GM13976 (cell line): ENCODE data around the gene TUFT1.
A peak's percentile ranks its signal among the peaks of the same experiment; 100 is the strongest.
"Not testable (repeated sequence)": the region's sequence is repeated elsewhere in the genome, so short reads cannot be mapped to it uniquely, and the experiment has no call there.

Source experiments
- DNase-seq: peaks from one replicate; pipeline ENCODE4 v3.0.0; 2012; ENCODE audit warnings: low spot score
- in situ Hi-C: fragments of 300-500 bp; cut with MboI; formaldehyde crosslinking; loops from one replicate; pipeline ENCODE4 v1.12.0; 2022; ENCODE audit warnings: low sequenced_read_pairs, mixed read lengths, inconsistent platforms; ENCODE audit not compliant: unreplicated experiment
- TF ChIP-seq, protein P1 (sequence below): IDR thresholded peaks from 2 replicates; pipeline ENCODE4 v1.5.1; 2012; ENCODE audit warnings: borderline replicate concordance, mild to moderate bottlenecking; ENCODE audit not compliant: insufficient read depth; ENCODE audit errors: extremely low read depth, missing control alignments, control extremely low read depth

The TUFT1 gene

DNA sequence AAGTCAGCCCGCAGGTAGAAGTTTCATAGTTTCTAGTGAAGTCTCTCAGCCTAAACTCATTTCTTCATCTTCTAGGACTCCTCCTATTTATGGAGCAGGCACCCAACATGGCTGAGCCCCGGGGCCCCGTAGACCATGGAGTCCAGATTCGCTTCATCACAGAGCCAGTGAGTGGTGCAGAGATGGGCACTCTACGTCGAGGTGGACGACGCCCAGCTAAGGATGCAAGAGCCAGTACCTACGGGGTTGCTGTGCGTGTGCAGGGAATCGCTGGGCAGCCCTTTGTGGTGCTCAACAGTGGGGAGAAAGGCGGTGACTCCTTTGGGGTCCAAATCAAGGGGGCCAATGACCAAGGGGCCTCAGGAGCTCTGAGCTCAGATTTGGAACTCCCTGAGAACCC lies 21.7 kb upstream of the TUFT1 start:
- TF ChIP-seq, protein P1, sequence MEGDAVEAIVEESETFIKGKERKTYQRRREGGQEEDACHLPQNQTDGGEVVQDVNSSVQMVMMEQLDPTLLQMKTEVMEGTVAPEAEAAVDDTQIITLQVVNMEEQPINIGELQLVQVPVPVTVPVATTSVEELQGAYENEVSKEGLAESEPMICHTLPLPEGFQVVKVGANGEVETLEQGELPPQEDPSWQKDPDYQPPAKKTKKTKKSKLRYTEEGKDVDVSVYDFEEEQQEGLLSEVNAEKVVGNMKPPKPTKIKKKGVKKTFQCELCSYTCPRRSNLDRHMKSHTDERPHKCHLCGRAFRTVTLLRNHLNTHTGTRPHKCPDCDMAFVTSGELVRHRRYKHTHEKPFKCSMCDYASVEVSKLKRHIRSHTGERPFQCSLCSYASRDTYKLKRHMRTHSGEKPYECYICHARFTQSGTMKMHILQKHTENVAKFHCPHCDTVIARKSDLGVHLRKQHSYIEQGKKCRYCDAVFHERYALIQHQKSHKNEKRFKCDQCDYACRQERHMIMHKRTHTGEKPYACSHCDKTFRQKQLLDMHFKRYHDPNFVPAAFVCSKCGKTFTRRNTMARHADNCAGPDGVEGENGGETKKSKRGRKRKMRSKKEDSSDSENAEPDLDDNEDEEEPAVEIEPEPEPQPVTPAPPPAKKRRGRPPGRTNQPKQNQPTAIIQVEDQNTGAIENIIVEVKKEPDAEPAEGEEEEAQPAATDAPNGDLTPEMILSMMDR: no peak

DNA sequence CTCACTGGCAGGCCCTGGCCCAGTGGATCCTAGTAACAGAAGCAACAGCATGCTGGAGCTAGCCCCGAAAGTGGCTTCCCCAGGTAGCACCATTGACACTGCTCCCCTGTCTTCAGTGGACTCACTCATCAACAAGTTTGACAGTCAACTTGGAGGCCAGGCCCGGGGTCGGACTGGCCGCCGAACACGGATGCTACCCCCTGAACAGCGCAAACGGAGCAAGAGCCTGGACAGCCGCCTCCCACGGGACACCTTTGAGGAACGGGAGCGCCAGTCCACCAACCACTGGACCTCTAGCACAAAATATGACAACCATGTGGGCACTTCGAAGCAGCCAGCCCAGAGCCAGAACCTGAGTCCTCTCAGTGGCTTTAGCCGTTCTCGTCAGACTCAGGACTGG lies 21.2 kb upstream of the TUFT1 start:
- DNase-seq: no peak
- TF ChIP-seq, protein P1: no peak
- in situ Hi-C loops: no loop called here

More for the DNA sequence above, 21.7 kb upstream of the TUFT1 start:
- no peak for DNase-seq
- in situ Hi-C loops: no loop called here

DNA sequence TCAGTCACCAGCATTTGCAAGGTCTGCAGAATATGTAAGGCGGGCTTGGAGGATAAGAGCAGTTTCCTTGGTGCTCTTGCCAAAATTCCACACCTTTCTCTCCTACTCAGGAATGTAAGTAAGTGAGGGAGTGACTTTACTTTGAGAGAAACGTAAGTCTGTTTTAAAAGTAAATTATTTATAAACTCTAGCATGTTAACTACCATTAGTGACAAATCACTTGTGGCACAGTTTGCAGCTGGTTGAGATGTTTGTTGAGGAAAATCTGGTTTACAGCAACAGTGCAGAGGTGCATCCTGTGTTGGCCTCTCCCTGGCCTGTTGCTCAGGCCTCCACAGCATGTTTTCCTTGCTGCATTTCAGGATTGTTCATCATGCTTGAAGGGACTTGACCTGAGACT lies 20.4 kb upstream of the TUFT1 start:
- in situ Hi-C loops: no loop called here
- no peak for DNase-seq
- TF ChIP-seq, protein P1: no peak

DNA sequence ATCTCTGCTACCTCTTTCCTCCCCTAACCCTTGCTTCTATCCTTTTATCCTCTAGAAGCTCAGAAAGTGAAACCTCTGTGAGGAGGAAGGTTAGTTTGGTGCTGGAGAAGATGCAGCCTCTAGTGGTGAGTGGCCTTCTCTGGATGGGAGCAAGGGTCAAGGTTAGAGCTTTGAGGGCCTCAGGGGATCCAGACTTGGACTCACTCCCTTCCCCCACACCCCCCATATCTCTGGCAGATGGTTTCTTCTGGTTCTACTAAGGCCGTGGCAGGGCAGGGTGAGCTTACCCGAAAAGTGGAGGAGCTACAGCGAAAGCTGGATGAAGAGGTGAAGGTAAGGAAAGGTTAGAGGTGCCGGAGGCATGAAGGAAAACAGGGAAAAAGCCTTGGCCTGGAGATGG lies 19.8 kb upstream of the TUFT1 start:
- in situ Hi-C loops: no loop called here
- DNase-seq: peak; percentile 49

DNA sequence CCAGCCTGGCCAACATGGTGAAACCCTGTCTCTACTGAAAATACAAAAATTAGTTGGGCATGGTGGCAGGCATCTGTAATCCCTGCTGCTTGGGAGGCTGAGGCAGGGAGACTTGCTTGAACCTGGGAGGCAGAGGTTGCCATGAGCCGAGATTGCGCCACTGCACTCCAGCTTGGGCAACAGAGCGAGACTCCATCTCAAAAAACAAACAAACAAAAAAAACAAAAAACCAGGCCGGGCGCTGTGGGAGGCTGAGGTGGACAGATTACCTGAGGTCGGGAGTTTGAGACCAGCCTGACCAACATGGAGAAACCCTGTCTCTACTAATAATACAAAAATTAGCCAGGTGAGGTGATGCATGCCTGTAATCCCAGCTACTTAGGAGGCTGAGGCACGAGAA lies 17.7 kb upstream of the TUFT1 start:
- in situ Hi-C loops, DNase-seq: not testable (repeated sequence)

More for the DNA sequence above, 19.8 kb upstream of the TUFT1 start:
- TF ChIP-seq, protein P1: peak; percentile 30

DNA sequence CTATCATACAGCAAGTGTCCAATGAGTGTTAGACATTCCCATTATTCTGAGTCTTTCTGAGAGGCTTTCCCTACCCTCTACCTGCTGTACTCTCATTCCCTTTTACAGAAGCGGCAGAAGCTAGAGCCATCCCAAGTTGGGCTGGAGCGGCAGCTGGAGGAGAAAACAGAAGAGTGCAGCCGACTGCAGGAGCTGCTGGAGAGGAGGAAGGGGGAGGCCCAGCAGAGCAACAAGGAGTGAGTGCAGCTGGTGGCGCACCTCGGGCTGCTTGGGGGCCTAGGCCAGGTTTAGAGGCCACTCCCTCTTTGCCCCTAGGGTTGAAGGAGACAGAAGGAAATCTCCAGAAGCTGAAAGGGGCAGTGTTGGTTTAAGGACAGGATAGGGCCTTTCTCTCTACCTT lies 16.8 kb upstream of the TUFT1 start:
- DNase-seq: no peak
- TF ChIP-seq, protein P1: no peak
- in situ Hi-C loops: no loop called here

DNA sequence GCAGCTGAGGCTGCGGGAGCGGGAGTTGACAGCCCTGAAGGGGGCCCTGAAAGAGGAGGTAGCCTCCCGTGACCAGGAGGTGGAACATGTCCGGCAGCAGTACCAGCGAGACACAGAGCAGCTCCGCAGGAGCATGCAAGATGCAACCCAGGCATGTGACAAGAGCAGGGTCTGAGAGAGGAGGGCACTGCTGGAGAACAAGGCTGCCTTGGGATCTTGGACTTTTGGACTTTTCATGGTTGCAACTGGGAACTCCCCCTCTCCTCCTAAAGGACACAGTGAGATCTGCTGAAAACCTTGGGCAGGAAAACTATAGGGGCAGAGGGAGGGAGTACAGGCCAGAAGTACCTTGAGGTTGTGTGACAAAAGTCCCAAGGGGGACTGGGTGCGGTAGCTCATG lies 15.4 kb upstream of the TUFT1 start:
- in situ Hi-C loops: no loop called here
- TF ChIP-seq, protein P1: no peak
- no peak for DNase-seq
